Smooth muscle cell (in vitro differentiated cells): Measurements from ENCODE around the gene COA7. TPM values are rescaled to one million over a fixed set of nuclear protein-coding genes. Genes with fewer than 3 reads are reported as not detected.

ENCODE experiments used
- DNase-seq: peaks from one replicate; lab custom pipeline; 2025; ENCODE audit not compliant: unreplicated experiment; lab: John Stamatoyannopoulos, UW
- H2AFZ ChIP-seq: fragments of 200-600 bp; sonication (generic); 2 replicates; pipeline ENCODE4 v1.6.0; 2016; ENCODE audit warnings: antibody characterized with exemption, low read depth, mild to moderate bottlenecking
- H3F3A ChIP-seq: fragments of 200-600 bp; sonication (generic); 2 replicates; pipeline ENCODE4 v1.6.0; 2017; ENCODE audit warnings: antibody characterized with exemption, low read depth
- H3K27ac ChIP-seq: fragments of 200-600 bp; sonication (generic); 2 replicates; pipeline ENCODE4 v1.5.1; 2016; ENCODE audit warnings: low read depth, mild to moderate bottlenecking
- H3K27me3 ChIP-seq: fragments of 200-600 bp; sonication (generic); 2 replicates; pipeline ENCODE4 v1.6.1; 2016; ENCODE audit warnings: low read depth, mild to moderate bottlenecking
- H3K36me3 ChIP-seq: fragments of 200-600 bp; sonication (generic); 2 replicates; pipeline ENCODE4 v1.5.1; 2016; ENCODE audit warnings: low read depth
- H3K4me1 ChIP-seq: fragments of 200-600 bp; sonication (generic); 2 replicates; pipeline ENCODE4 v1.5.1; 2016; ENCODE audit warnings: low read depth
- H3K4me2 ChIP-seq: fragments of 200-600 bp; sonication (generic); 2 replicates; pipeline ENCODE4 v1.6.0; 2016; ENCODE audit warnings: mild to moderate bottlenecking
- H3K4me3 ChIP-seq: fragments of 200-600 bp; sonication (generic); 2 replicates; pipeline ENCODE4 v1.5.1; 2016; ENCODE audit warnings: mild to moderate bottlenecking
- H3K79me2 ChIP-seq: fragments of 200-600 bp; sonication (generic); 2 replicates; pipeline ENCODE4 v1.6.0; 2016; ENCODE audit warnings: low read depth, mild to moderate bottlenecking
- H3K9ac ChIP-seq: fragments of 200-600 bp; sonication (generic); 2 replicates; pipeline ENCODE4 v1.6.0; 2016; ENCODE audit warnings: low read depth
- H3K9me3 ChIP-seq: fragments of 200-600 bp; sonication (generic); replicated peaks from 2 replicates; pipeline ENCODE4 v1.5.1; 2016; ENCODE audit warnings: low read depth
- H4K20me1 ChIP-seq: fragments of 200-600 bp; sonication (generic); 2 replicates; pipeline ENCODE4 v1.6.0; 2016; ENCODE audit warnings: low read depth
- WGBS: methylation state at CpG from one replicate; pipeline ENCODE4 v1.1.7; 2016; ENCODE audit warnings: low lambda C conversion rate; 5-methylcytosine and 5-hydroxymethylcytosine counted together
- polyA plus RNA-seq: library from polyadenylated mRNA; unstranded; fragments of >200 nt; fragmentation: Nextera tagmentation; extraction: Ambion mirVana; gene quantifications from 2 replicates; pipeline ENCODE4 v1.2.1, GENCODE V29; 2016
- total RNA-seq: library from RNA; depleted of rRNA; stranded (reverse); fragments of >200 nt; gene quantifications from 2 replicates; pipeline ENCODE4 v1.2.3, GENCODE V29; 2014
- TF ChIP-seq, protein P1 (sequence below): fragments of 200-600 bp; sonication (generic); IDR thresholded peaks from 2 replicates; pipeline ENCODE4 v1.5.1; 2017; ENCODE audit warnings: borderline replicate concordance, mild to moderate bottlenecking, antibody characterized with exemption; ENCODE audit not compliant: insufficient read depth, poor library complexity, severe bottlenecking

The COA7 gene
- total and polyA plus RNA-seq, 2 experiments from 2014 or later = 4.4 to 7.3 TPM

DNA sequence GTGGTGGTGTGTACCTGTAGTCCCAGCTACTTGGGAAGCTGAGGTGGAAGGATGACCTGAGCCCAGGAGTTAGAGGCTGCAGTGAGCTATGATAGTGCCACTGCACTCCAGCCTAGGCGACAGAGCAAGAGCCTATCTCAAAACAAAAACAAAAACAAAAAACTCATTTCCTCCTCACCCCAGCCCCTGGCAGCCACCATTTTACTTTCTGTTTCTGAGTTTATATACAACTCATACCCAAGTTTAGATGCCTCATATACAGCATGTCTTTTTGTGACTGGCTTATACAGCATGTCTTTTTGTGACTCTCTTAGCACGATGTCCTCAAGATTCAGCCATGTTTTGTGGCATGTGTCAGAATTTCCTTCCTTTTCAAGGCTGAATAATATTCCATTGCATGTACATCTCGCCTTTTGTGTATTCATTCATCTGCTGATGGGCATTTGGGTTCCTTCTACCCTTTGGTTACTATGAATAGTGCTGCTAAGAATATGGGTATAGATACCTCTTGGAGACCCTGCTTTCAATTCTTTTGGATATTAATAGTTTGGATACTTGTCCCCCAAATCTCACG is 14.7 kb downstream of the COA7 start:
- WGBS = 98% methylated on average over 4 of the region's 4 CpGs

DNA sequence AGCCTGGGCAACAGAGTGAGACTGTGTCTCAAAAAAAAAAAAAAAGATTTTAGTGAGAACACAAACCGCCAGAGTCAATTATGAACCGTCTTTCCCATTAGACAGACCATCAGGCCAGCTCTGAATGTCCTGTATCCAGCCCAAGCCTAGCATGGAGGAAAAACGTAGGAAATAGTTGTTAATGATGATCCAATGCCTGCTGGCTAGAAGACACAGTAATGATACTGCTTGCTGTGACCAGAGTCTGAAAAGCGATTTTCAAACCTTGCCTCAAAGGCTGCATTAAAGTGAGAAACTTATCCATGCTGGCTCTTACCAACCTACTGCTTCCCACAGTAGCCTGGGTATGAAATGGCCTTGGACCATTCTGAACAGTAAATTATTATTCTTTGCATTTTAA is 17.0 kb downstream of the COA7 start:
- Histone ChIP-seq H3K4me1 (peaks cover 7% of the 10 kb centered on the region), H2AFZ (no peak overlapping the region), H3K79me2 (no peaks in the 10 kb centered on the region), H3K27me3 (no peaks in the 10 kb centered on the region), H3K9ac (no peak overlapping the region), H3K4me2 (no peak overlapping the region), H3K4me3 (no peak overlapping the region), H4K20me1 (no peaks in the 10 kb centered on the region), H3K27ac (no peak overlapping the region), H3F3A (no peaks in the 10 kb centered on the region), H3K36me3 (no peaks in the 10 kb centered on the region), H3K9me3 (no peaks in the 10 kb centered on the region)
- 87% methylated on average over 4 of the region's 4 CpGs for WGBS
- TF ChIP-seq, protein P1, sequence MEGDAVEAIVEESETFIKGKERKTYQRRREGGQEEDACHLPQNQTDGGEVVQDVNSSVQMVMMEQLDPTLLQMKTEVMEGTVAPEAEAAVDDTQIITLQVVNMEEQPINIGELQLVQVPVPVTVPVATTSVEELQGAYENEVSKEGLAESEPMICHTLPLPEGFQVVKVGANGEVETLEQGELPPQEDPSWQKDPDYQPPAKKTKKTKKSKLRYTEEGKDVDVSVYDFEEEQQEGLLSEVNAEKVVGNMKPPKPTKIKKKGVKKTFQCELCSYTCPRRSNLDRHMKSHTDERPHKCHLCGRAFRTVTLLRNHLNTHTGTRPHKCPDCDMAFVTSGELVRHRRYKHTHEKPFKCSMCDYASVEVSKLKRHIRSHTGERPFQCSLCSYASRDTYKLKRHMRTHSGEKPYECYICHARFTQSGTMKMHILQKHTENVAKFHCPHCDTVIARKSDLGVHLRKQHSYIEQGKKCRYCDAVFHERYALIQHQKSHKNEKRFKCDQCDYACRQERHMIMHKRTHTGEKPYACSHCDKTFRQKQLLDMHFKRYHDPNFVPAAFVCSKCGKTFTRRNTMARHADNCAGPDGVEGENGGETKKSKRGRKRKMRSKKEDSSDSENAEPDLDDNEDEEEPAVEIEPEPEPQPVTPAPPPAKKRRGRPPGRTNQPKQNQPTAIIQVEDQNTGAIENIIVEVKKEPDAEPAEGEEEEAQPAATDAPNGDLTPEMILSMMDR = no peak
- DNase-seq = no peak

More for the DNA sequence above, 14.7 kb downstream of the COA7 start:
- TF ChIP-seq, protein P1 = no peak
- Histone ChIP-seq H3K27ac (no peak overlapping the region), H3K9me3 (no peaks in the 10 kb centered on the region), H3K4me3 (no peak overlapping the region), H3K9ac (no peak overlapping the region), H4K20me1 (no peaks in the 10 kb centered on the region), H3K4me1 (peaks cover 7% of the 10 kb centered on the region), H3K27me3 (no peaks in the 10 kb centered on the region), H3F3A (no peaks in the 10 kb centered on the region), H3K36me3 (peaks cover 7% of the 10 kb centered on the region), H3K79me2 (no peaks in the 10 kb centered on the region), H2AFZ (no peak overlapping the region), H3K4me2 (no peak overlapping the region)
- no peak for DNase-seq

DNA sequence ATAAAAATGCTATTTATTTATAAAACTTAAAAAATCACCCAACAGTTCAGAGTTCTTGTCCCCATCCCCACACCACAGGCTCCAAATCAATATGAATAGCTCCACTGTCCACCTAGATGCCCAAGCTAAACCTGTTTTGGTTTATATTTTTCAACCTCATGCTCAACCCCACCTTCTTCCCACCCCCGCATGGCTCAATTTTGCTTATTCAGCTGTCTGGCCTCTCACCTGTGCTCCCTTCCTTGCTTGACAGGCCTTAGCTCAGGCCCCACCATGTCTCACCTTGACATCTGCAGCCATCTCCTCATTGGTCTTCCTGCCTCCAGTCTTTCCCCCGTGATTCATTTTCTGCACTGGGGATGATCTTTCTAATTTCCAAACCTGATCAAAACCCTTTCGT is 17.8 kb downstream of the COA7 start:
- Histone ChIP-seq H3K36me3 (no peaks in the 10 kb centered on the region), H3K9me3 (no peaks in the 10 kb centered on the region), H3K27me3 (no peaks in the 10 kb centered on the region), H3K4me1 (peaks cover 7% of the 10 kb centered on the region), H3K4me2 (no peak overlapping the region), H2AFZ (no peak overlapping the region), H3K4me3 (no peak overlapping the region), H3K9ac (no peak overlapping the region), H3K27ac (no peak overlapping the region), H3K79me2 (no peaks in the 10 kb centered on the region), H4K20me1 (no peaks in the 10 kb centered on the region), H3F3A (peaks cover 4% of the 10 kb centered on the region)
- TF ChIP-seq, protein P1 = no peak
- DNase-seq = no peak
- 95% methylated on average over 3 of the region's 3 CpGs for WGBS

DNA sequence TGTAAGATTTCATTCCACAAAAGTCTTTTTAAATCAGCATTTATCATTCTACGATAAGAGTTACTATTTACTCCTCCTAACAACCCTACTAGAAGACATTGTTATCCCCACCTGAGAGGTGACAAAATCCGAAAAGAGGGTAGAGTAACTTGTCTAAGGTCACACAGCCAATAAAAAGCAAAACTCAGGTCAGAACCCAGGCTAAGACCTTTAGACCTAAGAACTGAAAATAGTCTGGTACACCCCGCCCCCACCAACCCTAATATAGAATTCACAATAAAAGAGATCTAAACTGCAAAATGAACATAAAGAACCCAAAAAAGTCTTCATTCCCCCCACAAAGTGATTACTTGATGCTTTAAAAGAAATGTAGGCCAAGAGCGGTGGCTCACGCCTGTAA is 18.6 kb downstream of the COA7 start:
- no peak overlapping the region for H3K27ac ChIP-seq
- no peaks in the 10 kb centered on the region for H4K20me1 ChIP-seq
- no peak for DNase-seq
- H3K4me3 ChIP-seq = no peak overlapping the region
- peaks cover 6% of the 10 kb centered on the region for H3F3A ChIP-seq
- H3K9ac ChIP-seq = no peak overlapping the region
- TF ChIP-seq, protein P1 = no peak
- no peak overlapping the region for H3K4me2 ChIP-seq
- WGBS = 95% methylated on average over 5 of the region's 5 CpGs
- no peak overlapping the region for H2AFZ ChIP-seq
- peaks cover 7% of the 10 kb centered on the region for H3K4me1 ChIP-seq
- H3K36me3 ChIP-seq = no peaks in the 10 kb centered on the region
- H3K27me3 ChIP-seq = no peaks in the 10 kb centered on the region
- no peaks in the 10 kb centered on the region for H3K79me2 ChIP-seq
- no peaks in the 10 kb centered on the region for H3K9me3 ChIP-seq
